AG04450 (cell line): ENCODE data around the gene ADAMTS3. TPM values are rescaled to one million over a fixed set of nuclear protein-coding genes. Genes with fewer than 3 reads are reported as not detected.

ENCODE experiments used
- CTCF ChIA-PET: fragments of 300-600, 350-600 bp; formaldehyde crosslinking; extraction: SDS; loops from one replicate; lab custom pipeline; 2022; ENCODE audit warnings: antibody characterized with exemption, inconsistent platforms; lab: Charles Lee
- POLR2A ChIA-PET: fragments of 350-600 bp; formaldehyde crosslinking; extraction: SDS; loops from one replicate; lab custom pipeline; 2021; ENCODE audit warnings: antibody characterized with exemption, inconsistent platforms; lab: Yijun Ruan, JAX
- DNase-seq: peaks from one replicate; pipeline ENCODE4 v3.0.0-alpha.2; 2011; ENCODE audit warnings: low read depth, low spot score
- H3K27ac ChIP-seq: one replicate; pipeline ENCODE4 v1.5.1; 2012; ENCODE audit warnings: low read depth, low read length, control low read depth
- H3K27me3 ChIP-seq: one replicate; pipeline ENCODE4 v1.6.0; 2012; ENCODE audit warnings: low read length; ENCODE audit not compliant: control insufficient read depth, insufficient read depth
- H3K4me3 ChIP-seq: 2 replicates; pipeline ENCODE4 v1.5.1; 2011; ENCODE audit warnings: mild to moderate bottlenecking, low read depth, low read length, control low read depth
- H3K9me3 ChIP-seq: 2 replicates; pipeline ENCODE4 v1.5.1; 2012; ENCODE audit warnings: low read length; ENCODE audit not compliant: control insufficient read depth, insufficient read depth
- polyA plus RNA-seq: library from polyadenylated mRNA; depleted of rRNA; stranded (reverse); fragments of >200 nt; gene quantifications from 2 replicates; pipeline ENCODE4 v1.2.3, GENCODE V29; 2011
- TF ChIP-seq, protein P1 (sequence below): IDR thresholded peaks from 2 replicates; pipeline ENCODE4 v1.5.1; 2011; ENCODE audit warnings: low read depth, low read length, control low read depth, inconsistent platforms

The ADAMTS3 gene
- polyA plus RNA-seq, 1 experiment: 0.77 TPM

DNA sequence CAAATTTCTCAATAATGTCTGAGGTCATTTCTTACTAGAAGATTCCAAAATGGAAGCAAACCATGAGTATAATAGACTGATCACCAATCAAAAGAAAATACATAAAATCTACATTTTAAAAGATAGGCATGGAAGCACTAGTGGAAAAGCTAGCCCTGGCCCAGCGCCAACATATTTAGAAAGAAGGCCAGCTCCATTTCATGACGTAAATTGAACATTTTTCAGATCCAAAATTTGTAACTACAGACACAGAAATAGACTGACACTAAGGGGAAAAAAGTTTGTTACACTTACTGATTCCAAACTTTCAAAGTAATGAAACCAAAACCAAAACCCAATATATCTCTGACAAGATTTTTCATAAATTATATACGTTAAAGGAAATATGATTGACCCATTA lies 117.7 kb downstream of the ADAMTS3 start:
- ChIA-PET CTCF (interaction anchor here (1.4 to 1.5 kb wide), 2 partner anchors 18 to 124 kb away, joined by 4 read pairs; no protein-coding TSS in a partner anchor), POLR2A (no interaction called here)
- DNase-seq: no peak
- no peaks in the 10 kb centered on the region for H3K9me3 ChIP-seq
- no peaks in the 10 kb centered on the region for H3K27me3 ChIP-seq
- TF ChIP-seq, protein P1, sequence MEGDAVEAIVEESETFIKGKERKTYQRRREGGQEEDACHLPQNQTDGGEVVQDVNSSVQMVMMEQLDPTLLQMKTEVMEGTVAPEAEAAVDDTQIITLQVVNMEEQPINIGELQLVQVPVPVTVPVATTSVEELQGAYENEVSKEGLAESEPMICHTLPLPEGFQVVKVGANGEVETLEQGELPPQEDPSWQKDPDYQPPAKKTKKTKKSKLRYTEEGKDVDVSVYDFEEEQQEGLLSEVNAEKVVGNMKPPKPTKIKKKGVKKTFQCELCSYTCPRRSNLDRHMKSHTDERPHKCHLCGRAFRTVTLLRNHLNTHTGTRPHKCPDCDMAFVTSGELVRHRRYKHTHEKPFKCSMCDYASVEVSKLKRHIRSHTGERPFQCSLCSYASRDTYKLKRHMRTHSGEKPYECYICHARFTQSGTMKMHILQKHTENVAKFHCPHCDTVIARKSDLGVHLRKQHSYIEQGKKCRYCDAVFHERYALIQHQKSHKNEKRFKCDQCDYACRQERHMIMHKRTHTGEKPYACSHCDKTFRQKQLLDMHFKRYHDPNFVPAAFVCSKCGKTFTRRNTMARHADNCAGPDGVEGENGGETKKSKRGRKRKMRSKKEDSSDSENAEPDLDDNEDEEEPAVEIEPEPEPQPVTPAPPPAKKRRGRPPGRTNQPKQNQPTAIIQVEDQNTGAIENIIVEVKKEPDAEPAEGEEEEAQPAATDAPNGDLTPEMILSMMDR: no peak
- no peak overlapping the region for H3K4me3 ChIP-seq
- H3K27ac ChIP-seq: no peak overlapping the region

DNA sequence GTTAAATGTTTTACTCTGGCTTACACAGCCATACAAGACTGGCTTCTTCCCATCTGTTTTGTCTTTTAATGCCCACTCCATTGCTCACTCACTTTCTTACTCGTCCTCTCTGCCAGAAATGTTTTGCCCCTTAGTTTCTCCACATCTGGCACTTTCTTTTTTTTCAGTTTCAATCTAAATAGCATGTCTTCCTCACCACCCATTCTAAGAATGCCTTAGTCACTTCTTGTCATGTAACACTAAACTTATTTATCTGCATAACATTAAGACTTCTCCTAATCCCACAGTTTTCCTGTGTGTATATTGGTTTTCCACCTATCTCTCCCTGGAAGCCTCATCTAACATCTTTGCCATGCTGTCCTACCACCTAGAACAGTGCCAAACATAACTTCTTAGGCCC lies 119.3 kb downstream of the ADAMTS3 start:
- H3K27ac ChIP-seq: no peak overlapping the region
- no peak for DNase-seq
- no peak overlapping the region for H3K4me3 ChIP-seq
- POLR2A ChIA-PET: no interaction called here
- TF ChIP-seq, protein P1: no peak
- H3K27me3 ChIP-seq: no peaks in the 10 kb centered on the region
- H3K9me3 ChIP-seq: no peaks in the 10 kb centered on the region
- CTCF ChIA-PET: no interaction called here

DNA sequence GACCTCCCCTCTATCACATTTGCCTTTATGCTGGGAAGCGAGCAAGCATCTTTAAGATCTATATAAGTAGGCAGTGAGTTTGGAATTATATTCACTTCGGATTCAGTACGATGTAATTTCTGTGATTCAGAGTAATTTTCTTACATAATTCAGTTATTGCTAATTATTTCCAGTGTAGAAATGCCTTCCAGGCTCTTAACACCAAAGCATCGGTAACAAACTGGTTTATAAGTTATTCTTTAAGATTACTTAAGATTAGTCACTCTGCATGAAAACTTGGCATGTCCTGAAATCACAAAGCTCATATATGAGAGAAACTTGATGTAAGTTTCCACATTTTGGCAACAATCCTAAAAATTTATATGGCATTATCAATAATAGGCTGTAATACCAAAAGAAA lies 120.8 kb downstream of the ADAMTS3 start:
- TF ChIP-seq, protein P1: no peak
- Histone ChIP-seq H3K27ac (no peak overlapping the region), H3K9me3 (no peaks in the 10 kb centered on the region), H3K4me3 (no peak overlapping the region), H3K27me3 (no peaks in the 10 kb centered on the region)
- ChIA-PET CTCF (no interaction called here), POLR2A (no interaction called here)
- no peak for DNase-seq

DNA sequence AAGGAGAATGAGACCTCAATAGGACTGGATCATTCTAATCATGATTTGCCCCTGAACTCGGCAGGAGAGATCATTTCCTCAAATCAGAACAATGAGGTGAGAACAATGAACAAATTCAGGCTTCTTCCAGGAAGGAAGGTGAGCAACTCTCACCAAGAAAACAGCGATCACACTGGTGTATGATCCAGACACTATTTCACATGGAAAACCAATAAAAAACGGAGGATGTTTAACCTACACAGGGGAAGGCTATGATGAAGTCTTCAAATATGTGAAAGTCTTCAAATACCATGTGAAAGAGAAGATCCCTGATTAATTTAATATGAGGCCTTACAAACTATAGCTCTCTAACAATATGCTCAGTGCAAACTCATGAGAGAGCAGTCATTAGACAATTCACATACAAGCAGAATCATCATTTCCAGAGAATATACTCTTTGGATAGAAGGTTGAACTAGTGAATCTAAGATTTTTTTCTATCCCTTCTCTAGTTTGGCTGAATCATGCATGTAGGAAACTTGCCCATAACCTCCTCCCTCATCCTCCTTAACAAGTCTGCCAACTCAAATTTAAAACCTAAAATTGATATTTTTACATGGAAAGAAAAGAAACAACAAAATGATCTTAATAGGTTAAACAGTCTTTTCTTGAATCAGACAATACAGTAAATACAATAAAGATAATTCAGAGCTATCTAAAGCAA lies 122.5 kb downstream of the ADAMTS3 start:
- no peaks in the 10 kb centered on the region for H3K27me3 ChIP-seq
- no peak overlapping the region for H3K27ac ChIP-seq
- no peaks in the 10 kb centered on the region for H3K9me3 ChIP-seq
- TF ChIP-seq, protein P1: no peak
- ChIA-PET POLR2A (no interaction called here), CTCF (interaction anchor here (0.9 to 1.3 kb wide), 2 partner anchors 23 to 120 kb away, joined by 3 read pairs; no protein-coding TSS in a partner anchor)
- no peak overlapping the region for H3K4me3 ChIP-seq
- DNase-seq: no peak

DNA sequence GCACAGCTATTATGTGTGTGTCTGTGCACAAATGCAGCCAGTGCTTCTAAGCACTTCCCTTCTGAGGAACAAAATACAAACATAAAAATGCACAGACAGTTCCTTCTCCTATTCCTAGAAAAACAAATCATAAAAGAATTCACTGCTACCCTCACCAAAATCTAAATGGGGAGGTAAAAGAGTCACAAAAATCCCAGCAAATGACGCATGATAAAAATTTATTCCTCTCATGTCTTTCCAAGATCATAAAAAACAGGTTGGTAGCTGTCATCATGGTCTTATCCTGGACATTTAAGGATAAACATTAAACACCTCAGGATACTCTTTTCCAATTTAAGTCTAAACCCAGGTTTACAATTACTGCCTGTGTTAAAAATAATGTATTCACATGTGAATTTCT lies 124.9 kb downstream of the ADAMTS3 start:
- ChIA-PET CTCF (interaction anchor here (0.7 kb wide), 1 partner anchor 108 kb away, joined by 3 read pairs; no protein-coding TSS in a partner anchor), POLR2A (no interaction called here)
- no peak overlapping the region for H3K4me3 ChIP-seq
- TF ChIP-seq, protein P1: no peak
- no peak overlapping the region for H3K27ac ChIP-seq
- no peaks in the 10 kb centered on the region for H3K27me3 ChIP-seq
- no peaks in the 10 kb centered on the region for H3K9me3 ChIP-seq
- no peak for DNase-seq
